NK-92 (cell line): ENCODE measurements around the gene GPR68.
"Not testable (repeated sequence)": the region's sequence is repeated elsewhere in the genome, so short reads cannot be mapped to it uniquely, and the experiment has no call there.

Experiments
- DNase-seq: peaks from one replicate; lab custom pipeline; 2025; ENCODE audit not compliant: unreplicated experiment; lab: John Stamatoyannopoulos, UW

The GPR68 gene

GRCh38 chr14:91253795-91254323 is 9.4 kb upstream of the GPR68 start:
- no peak for DNase-seq

GRCh38 chr14:91252871-91253794 is 8.6 kb upstream of the GPR68 start:
- no peak for DNase-seq

GRCh38 chr14:91250912-91251311 is 6.4 kb upstream of the GPR68 start:
- DNase-seq, result no peak

GRCh38 chr14:91249841-91250616 is 5.5 kb upstream of the GPR68 start:
- peak; percentile 29 for DNase-seq

- DNase-seq, result no peak
These were observed 1.7 kb upstream of the GPR68 start for GRCh38 chr14:91246051-91246852.

- DNase-seq, result not testable (repeated sequence)
These were observed 1.1 kb upstream of the GPR68 start for GRCh38 chr14:91245616-91246015.

GRCh38 chr14:91245029-91245428 is 525 bp upstream of the GPR68 start:
- DNase-seq, result no peak

GRCh38 chr14:91243074-91243471 is 1.4 kb downstream of the GPR68 start:
- DNase-seq, result no peak

- DNase-seq, result no peak
These were observed 1.9 kb downstream of the GPR68 start for GRCh38 chr14:91242635-91243034.

GRCh38 chr14:91241863-91242262 is 2.6 kb downstream of the GPR68 start:
- DNase-seq, result no peak

- no peak for DNase-seq
These were observed 5.8 kb downstream of the GPR68 start for GRCh38 chr14:91238661-91239060.

GRCh38 chr14:91238085-91238484 is 6.4 kb downstream of the GPR68 start:
- DNase-seq, result no peak

- DNase-seq, result no peak
These were observed 7.3 kb downstream of the GPR68 start for GRCh38 chr14:91237219-91237618.

- DNase-seq, result no peak
These were observed 8.7 kb downstream of the GPR68 start for GRCh38 chr14:91235841-91236240.

- no peak for DNase-seq
These were observed 9.8 kb downstream of the GPR68 start for GRCh38 chr14:91234791-91235114.

GRCh38 chr14:91233936-91234790 is 10.3 kb downstream of the GPR68 start:
- DNase-seq, result no peak

- DNase-seq, result no peak
These were observed 11.9 kb downstream of the GPR68 start for GRCh38 chr14:91232603-91233002.

GRCh38 chr14:91232052-91232451 is 12.5 kb downstream of the GPR68 start:
- DNase-seq, result no peak

- DNase-seq, result no peak
These were observed 13.1 kb downstream of the GPR68 start for GRCh38 chr14:91231446-91231845.

GRCh38 chr14:91230397-91231035 is 14.0 kb downstream of the GPR68 start:
- DNase-seq, result no peak
